Cardiac fibroblast (primary cell): ENCODE results near the gene MEG3.
"Not testable (repeated sequence)": the region's sequence is repeated elsewhere in the genome, so short reads cannot be mapped to it uniquely, and the experiment has no call there.

Source experiments
- DNase-seq, 2 donors: peaks; one replicate each; pipeline versions ENCODE4 v3.0.0 to v3.0.0-alpha.2; 2010; ENCODE audit warnings: low read depth in 2 of 2
- H3K4me3 ChIP-seq, 2 donors: replicated peaks in 1 of 2; 1 replicate in 1 of 2; 2 replicates in 1 of 2; pipeline ENCODE4 v1.5.1; 2011; ENCODE audit warnings: low read depth in 2 of 2, low read length in 2 of 2, mild to moderate bottlenecking in 2 of 2, moderate library complexity in 1 of 2
- TF ChIP-seq, protein P1 (sequence below): IDR thresholded peaks from one replicate; pipeline ENCODE4 v1.5.1; 2011; ENCODE audit warnings: low read depth, mild to moderate bottlenecking, low read length, inconsistent platforms

MEG3 gene

DNA sequence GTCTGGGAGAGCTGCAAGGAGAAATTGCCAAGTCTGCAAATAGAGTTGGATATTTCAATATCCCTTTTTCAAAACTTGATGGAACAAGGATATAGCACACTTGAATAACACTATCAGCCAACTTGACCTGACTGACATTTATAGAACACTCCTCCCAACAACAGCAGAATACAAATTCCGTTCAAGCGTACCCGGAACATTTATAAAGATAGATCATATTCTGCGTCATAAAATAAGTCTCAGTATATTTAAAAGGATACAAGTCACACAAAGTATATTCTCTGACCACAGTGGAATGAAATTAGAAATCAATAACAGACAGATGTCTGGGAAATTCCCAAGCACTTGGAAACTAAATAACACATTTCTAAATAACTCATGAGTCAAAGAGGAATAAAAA lies 29.0 kb upstream of the MEG3 start:
- no peak for DNase-seq
- TF ChIP-seq, protein P1, sequence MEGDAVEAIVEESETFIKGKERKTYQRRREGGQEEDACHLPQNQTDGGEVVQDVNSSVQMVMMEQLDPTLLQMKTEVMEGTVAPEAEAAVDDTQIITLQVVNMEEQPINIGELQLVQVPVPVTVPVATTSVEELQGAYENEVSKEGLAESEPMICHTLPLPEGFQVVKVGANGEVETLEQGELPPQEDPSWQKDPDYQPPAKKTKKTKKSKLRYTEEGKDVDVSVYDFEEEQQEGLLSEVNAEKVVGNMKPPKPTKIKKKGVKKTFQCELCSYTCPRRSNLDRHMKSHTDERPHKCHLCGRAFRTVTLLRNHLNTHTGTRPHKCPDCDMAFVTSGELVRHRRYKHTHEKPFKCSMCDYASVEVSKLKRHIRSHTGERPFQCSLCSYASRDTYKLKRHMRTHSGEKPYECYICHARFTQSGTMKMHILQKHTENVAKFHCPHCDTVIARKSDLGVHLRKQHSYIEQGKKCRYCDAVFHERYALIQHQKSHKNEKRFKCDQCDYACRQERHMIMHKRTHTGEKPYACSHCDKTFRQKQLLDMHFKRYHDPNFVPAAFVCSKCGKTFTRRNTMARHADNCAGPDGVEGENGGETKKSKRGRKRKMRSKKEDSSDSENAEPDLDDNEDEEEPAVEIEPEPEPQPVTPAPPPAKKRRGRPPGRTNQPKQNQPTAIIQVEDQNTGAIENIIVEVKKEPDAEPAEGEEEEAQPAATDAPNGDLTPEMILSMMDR = no peak
- H3K4me3 ChIP-seq = no peak overlapping the region

- DNase-seq = no peak
- TF ChIP-seq, protein P1 = no peak
- H3K4me3 ChIP-seq = no peak overlapping the region
These were observed 25.9 kb upstream of the MEG3 start for GRCh38 chr14:100800041-100800440.

DNA sequence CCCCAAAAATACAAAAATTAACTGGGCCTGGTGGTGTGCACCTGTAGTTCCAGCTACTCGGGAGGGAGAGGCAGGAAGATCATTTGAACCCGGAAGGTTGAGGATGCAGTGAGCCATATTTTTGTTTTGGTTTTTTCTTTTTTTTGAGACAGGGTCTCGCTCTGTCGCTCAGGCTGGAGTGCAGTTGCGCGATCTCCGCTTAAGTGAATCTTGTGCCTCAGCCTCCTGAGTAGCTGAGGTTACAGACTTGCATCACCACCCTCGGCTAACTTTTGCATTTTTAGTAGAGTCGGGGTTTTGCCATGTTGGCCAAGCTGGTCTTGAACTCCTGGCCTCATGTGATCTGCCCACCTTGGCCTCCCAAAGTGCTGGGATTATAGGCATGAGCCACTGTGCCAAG lies 24.5 kb upstream of the MEG3 start:
- not testable (repeated sequence) for H3K4me3 ChIP-seq, DNase-seq

DNA sequence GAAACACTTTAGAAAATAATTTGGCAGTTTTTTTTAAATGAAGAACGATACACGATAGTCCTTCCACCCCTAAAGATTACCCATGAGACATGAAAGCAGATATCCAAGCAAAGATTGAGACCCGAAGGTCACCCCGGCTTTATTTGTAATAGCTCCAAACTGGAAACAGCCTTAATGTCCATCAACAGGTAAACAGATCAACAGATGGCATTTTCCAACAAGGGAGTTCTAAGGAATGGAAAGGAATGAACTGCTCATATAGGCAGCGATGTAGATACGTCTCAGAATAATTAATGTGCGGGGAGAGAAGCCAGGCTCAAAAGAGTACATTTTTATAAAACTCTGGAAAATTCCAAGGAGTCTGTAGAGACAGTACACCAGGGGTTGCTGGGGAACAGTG lies 23.7 kb upstream of the MEG3 start:
- no peak for DNase-seq
- TF ChIP-seq, protein P1 = no peak
- H3K4me3 ChIP-seq = no peak overlapping the region

GRCh38 chr14:100802766-100803165 lies 23.2 kb upstream of the MEG3 start:
- H3K4me3 ChIP-seq = no peak overlapping the region
- DNase-seq = no peak
- TF ChIP-seq, protein P1 = no peak

GRCh38 chr14:100803226-100803625 lies 22.7 kb upstream of the MEG3 start:
- no peak overlapping the region for H3K4me3 ChIP-seq
- no peak for DNase-seq
- TF ChIP-seq, protein P1 = no peak

DNA sequence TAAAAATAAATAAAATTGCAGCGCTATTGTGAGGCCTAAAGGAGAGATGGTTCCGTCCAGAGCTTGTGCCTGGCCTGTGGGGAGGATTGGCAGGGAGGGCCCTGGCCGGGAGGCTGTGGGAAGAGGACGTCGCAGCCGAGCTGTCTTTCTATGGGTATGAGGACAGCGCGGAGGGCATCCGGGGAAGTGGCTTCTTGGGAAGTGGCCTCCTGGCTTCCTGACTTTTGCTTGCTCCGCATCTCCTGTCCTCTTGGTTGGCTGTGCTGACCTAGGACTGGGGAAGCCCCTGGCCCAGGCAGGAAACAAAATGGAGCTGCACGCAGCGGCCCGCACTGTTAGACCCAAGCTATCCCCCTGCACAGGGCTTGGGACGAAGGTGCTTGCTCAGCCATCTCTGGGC lies 22.2 kb upstream of the MEG3 start:
- H3K4me3 ChIP-seq = no peak overlapping the region
- DNase-seq = no peak
- TF ChIP-seq, protein P1 = no peak

DNA sequence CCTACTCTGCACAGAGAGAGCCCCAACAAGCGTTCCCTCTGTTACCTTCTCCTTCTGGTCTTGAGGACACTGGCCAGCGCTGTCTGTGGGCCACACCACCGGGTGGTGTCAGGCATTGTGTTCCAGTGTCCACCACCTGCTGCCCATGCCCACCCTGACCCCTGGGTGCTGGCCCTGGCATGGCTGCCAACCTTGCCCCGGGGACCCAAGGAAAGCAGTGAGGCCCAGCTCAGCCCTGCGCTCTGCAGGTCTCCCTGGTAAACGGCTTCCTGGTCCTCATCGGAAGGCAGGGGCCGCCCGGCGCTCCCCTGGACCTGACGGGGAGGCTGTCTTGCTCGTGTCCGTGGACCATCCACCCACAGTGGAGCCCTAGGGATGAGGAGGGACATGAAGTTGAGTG lies 21.8 kb upstream of the MEG3 start:
- no peak for DNase-seq
- TF ChIP-seq, protein P1 = no peak
- no peak overlapping the region for H3K4me3 ChIP-seq
